Inferior parietal cortex (tissue), 1 donor: ENCODE measurements around the gene DBR1.
"Not testable (repeated sequence)": the region's sequence is repeated elsewhere in the genome, so short reads cannot be mapped to it uniquely, and the experiment has no call there.

Experiments used
- DNase-seq: peaks from one replicate; pipeline ENCODE4 v3.0.0-alpha.2; 2016; ENCODE audit errors: extremely low spot score

Gene DBR1

GRCh38 chr3:138187296-138188012 lies 12.7 kb upstream of the DBR1 start, which contains the start of gene ARMC8:
Gene ARMC8, plus strand, starts transcription at chr3:138187301. Its CDS starts 254 bp downstream, at chr3:138187555.
- DNase-seq = peak; percentile 17

- peak; percentile 92 for DNase-seq
These were observed 12.1 kb upstream of the DBR1 start for GRCh38 chr3:138186803-138187295.

DNA sequence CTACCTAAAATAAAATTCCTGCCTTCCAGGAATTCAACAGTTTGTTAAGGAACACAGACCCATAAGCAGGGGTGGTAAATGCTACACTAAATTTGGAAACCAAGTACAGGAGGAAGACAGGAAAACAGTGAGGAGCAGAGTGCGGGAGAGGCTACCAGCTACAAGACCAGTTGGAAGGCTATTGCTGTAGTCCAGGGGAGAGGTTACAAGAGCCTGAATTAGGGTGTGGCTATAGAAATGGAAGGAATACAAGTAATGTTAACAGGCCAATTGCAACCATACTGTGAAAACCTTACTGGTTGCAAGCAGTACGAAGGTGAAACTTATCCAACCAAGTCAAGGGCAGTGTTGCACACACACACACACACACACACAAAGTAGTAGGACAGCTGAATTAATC lies 11.5 kb upstream of the DBR1 start:
- no peak for DNase-seq

GRCh38 chr3:138184994-138185393 lies 10.3 kb upstream of the DBR1 start:
- DNase-seq = no peak

- DNase-seq = peak; percentile 39
These were observed 5.8 kb upstream of the DBR1 start for GRCh38 chr3:138180375-138181029.

DNA sequence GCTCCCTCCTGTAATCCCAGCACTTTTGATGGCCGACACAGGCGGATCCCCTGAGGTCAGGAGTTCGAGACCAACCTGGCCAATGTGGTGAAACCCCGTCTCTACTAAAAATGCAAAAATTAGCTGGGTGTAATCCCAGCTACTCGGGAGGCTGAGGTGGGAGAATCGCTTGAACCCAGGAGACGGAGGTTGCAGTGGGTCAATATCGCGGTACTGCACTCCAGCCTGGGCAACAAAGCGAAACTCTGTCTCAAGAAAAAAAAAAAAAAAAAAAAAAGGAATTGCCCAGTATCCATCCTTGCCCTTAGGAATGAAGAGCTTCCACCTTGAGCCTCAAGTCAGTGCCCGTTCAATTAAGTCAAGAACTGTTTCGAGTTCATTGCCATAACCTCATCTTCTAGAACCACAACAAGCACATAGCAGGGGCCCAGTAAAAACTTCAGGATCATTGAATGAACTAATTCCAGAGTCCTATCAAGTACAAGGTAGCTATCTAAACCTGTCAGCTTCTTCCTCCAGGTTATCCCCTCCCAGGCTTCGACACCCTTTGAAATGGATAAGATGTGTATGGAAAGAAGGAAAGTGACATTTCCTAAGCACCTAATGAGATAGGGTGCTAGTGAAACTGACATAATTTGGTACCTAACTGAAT lies 826 bp downstream of the DBR1 start:
- peak; percentile 30 for DNase-seq

- DNase-seq = no peak
These were observed 2.1 kb downstream of the DBR1 start for GRCh38 chr3:138172625-138173024.

DNA sequence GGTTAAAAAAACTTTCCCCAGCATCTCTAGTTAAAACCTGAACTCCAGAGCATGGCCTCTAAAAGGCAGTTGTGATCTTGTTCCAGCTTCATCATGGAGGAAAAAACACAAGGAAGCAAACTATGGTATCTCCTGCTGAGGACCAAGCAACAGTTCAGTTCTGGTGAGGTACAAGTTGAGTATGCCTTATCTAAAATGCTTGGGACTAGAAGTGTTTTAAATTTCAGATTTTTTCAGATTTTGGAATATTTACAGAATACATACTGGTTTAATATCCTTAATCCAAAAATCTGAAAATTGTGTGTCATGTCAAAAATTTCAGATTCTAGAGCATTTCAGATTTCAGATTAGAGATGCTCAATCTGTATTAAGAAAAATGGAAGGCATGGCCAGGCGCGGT lies 9.7 kb downstream of the DBR1 start:
- DNase-seq = no peak

GRCh38 chr3:138157743-138158142 lies 17.0 kb downstream of the DBR1 start:
- DNase-seq = no peak

- DNase-seq = no peak
These were observed 20.2 kb downstream of the DBR1 start for GRCh38 chr3:138154534-138154933.

DNA sequence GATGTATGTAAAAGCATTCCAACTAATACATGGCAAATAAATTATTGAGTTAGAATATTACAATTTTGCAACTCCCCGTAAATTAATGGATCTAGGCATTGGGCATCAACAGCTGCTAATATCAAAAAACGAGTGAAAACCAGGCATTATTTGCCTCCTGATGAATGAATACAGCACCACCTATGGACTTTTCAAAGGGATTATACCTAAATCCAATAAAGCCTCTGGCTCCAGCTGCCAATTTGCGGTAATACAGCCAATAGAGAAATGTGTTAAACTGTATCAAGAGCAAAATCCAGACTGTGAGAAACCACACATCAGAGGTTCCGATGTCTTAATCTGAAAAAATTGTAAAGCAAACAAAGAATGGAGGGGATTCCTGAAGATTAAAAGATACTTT lies 26.2 kb downstream of the DBR1 start:
- DNase-seq = no peak

DNA sequence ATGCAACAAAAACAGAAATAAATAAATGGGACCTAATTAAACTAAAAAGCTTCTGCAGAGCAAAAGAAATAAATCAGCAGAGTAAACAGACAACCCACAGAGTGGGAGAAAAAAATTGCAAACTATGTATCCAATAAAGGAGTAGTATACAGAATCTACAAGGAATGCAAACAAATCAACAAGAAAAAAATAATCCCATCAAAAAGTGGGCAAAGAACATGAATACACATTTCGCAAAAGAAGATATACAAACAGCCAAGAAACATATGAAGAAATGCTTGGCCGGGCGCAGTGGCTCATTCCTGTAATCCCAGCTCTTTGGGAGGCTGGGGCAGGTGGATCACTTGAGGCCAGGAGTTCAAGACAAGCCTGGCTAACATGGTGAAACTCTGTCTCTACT lies 32.5 kb downstream of the DBR1 start:
- DNase-seq = not testable (repeated sequence)

GRCh38 chr3:138140940-138141339 lies 33.8 kb downstream of the DBR1 start:
- no peak for DNase-seq

- DNase-seq = no peak
These were observed 35.0 kb downstream of the DBR1 start for GRCh38 chr3:138139691-138140090.

GRCh38 chr3:138137861-138138260 lies 36.9 kb downstream of the DBR1 start:
- no peak for DNase-seq

- no peak for DNase-seq
These were observed 38.5 kb downstream of the DBR1 start for GRCh38 chr3:138136201-138136600.

GRCh38 chr3:138135833-138136194 lies 38.9 kb downstream of the DBR1 start:
- no peak for DNase-seq

DNA sequence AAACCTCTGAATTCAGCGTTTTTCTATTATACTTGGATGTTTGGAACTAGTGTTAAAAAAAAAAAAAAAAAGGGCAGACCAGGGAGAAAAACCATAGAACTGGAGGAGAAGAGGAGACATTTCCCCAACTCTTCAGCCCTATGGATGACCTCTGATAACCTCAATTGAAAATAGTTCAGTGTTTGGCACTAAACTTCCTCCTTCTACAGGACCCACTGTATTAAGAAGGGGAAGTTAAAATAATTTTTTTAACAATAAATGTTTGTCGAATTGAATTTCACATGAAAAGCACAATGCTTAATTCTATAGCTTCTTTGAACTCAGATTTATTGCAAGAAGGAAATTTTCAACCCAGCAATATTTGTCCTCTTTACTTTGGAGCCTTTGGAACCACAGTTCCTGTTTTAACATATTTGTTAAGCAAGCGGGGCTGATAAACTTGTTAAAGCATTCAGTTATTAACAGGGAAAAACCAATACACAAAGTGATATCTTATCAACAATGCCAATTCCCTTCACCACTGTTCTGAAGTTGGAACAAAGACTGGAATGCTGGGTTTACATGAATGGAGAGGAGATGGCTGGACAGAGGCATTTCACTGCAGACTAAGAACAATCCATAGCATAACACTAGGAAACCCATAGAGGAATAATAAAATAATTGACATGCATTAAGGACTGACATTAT lies 39.4 kb downstream of the DBR1 start:
- DNase-seq = no peak

- no peak for DNase-seq
These were observed 42.5 kb downstream of the DBR1 start, which contains the start of gene A4GNT for GRCh38 chr3:138132239-138132638. Gene A4GNT, minus strand, starts transcription at chr3:138132390. Its CDS starts 1,134 bp downstream, at chr3:138131256.

DNA sequence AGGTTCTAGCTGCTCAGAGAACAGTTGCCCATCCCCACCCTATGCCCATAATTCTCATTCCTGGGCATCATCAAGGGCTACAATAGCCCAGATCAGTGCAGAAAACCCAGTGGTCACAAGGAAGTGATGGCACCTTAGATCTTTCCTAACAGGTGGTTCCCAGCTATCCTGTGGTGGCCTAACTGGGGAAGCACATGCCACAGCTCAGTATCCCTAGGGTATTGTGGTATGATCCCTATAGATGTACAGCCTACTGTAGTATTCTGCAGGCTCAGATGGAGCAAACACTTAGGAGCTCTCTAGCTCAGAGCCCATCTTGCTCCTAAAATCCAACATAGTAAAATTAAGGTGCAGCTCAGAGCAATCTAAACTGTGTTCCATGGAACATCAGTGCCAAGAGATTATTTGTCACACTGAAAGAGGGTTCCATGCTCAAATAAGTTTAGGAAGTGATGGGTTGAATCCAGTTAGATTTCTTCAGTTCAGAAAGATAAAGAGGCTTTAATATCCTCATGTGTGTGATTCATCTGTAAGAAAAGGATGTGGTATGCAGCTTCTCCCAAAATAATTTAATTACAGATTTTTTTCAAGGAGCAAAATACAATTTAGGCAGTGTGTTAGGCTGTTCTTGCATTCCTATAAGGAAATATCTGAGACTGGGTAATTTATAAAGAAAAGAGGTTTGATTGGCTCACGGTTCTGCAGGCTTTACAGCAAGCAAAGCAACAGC lies 46.9 kb downstream of the DBR1 start:
- DNase-seq = no peak

DNA sequence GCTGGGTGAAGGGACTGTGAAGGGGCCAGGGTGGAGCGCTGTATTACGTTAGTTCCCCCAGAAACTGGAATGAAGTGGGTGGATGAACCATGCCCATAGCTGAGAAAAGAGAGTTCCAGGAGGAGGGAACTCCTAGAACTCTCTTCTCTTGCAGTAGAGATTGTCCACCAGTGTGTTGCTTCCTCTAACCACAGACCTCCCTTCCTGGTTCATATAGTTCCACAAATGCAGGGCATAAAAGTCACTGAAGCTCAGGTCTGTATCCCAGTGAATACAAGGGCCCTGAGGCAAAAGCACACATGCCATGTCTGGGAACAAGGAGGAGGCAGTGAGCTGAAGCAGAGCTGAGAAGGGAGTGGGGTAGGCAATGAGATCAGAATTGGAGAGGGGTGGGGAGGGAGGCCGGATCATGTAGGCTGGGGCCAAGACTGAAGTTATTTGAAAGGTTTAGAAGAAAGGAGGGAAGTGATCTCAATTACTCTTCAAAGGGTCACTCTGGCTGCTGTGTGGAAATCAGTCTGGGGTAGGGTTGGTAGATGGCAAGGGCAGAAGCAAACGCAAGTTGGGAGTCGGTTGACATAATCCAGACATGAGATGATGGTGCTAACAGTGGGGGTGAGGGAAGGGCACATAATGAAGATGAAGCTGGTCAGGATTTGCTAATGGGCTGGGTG lies 49.0 kb downstream of the DBR1 start:
- no peak for DNase-seq
